HG03521 (cell line): ENCODE measurements around the gene LCT.
"Not testable (repeated sequence)": the region's sequence is repeated elsewhere in the genome, so short reads cannot be mapped to it uniquely, and the experiment has no call there.

ENCODE experiments used
- ATAC-seq: cut with Tn5 transposase; IDR thresholded peaks from one replicate; pipeline ENCODE4 v1.9.1; 2021; ENCODE audit warnings: mild to moderate bottlenecking, moderate library complexity; ENCODE audit not compliant: unreplicated experiment

Gene LCT

GRCh38 chr2:135798275-135798705 is 38.7 kb downstream of the LCT start:
- no peak for ATAC-seq

- peak; percentile 58 for ATAC-seq
Measured at GRCh38 chr2:135797497-135798274, 39.3 kb downstream of the LCT start.

GRCh38 chr2:135796606-135797005 is 40.4 kb downstream of the LCT start:
- no peak for ATAC-seq

- not testable (repeated sequence) for ATAC-seq
Measured at GRCh38 chr2:135795641-135796040, 41.3 kb downstream of the LCT start.

GRCh38 chr2:135792401-135793150 is 44.4 kb downstream of the LCT start:
- no peak for ATAC-seq

GRCh38 chr2:135791418-135792190 is 45.4 kb downstream of the LCT start:
- ATAC-seq = no peak

- no peak for ATAC-seq
Measured at GRCh38 chr2:135790423-135790822, 46.6 kb downstream of the LCT start.

- no peak for ATAC-seq
Measured at GRCh38 chr2:135786823-135787222, 50.2 kb downstream of the LCT start.

GRCh38 chr2:135785032-135785431 is 52.0 kb downstream of the LCT start:
- no peak for ATAC-seq

- no peak for ATAC-seq
Measured at GRCh38 chr2:135783439-135783838, 53.5 kb downstream of the LCT start.

- no peak for ATAC-seq
Measured at GRCh38 chr2:135782231-135782630, 54.8 kb downstream of the LCT start.

- ATAC-seq = no peak
Measured at GRCh38 chr2:135776367-135776766, 60.6 kb downstream of the LCT start.

- ATAC-seq = no peak
Measured at GRCh38 chr2:135775420-135775819, 61.6 kb downstream of the LCT start.

- ATAC-seq = no peak
Measured at GRCh38 chr2:135773917-135774316, 63.1 kb downstream of the LCT start.

- no peak for ATAC-seq
Measured at GRCh38 chr2:135773319-135773718, 63.7 kb downstream of the LCT start.

GRCh38 chr2:135768863-135769262 is 68.1 kb downstream of the LCT start:
- no peak for ATAC-seq

GRCh38 chr2:135762530-135762929 is 74.5 kb downstream of the LCT start:
- no peak for ATAC-seq

GRCh38 chr2:135762022-135762421 is 75.0 kb downstream of the LCT start:
- ATAC-seq = no peak

GRCh38 chr2:135756692-135757091 is 80.3 kb downstream of the LCT start:
- no peak for ATAC-seq

- ATAC-seq = no peak
Measured at GRCh38 chr2:135755573-135755972, 81.4 kb downstream of the LCT start.

GRCh38 chr2:135745545-135745944 is 91.4 kb downstream of the LCT start:
- ATAC-seq = no peak
